SU-DHL-6 (cell line): Measurements from ENCODE around the gene TBPL1.

Experiments used
- CTCF ChIP-seq: fragments of 200-600 bp; sonication (generic); IDR thresholded peaks from one replicate; pipeline ENCODE4 v1.5.1; 2017; ENCODE audit warnings: antibody characterized with exemption, mild to moderate bottlenecking, low read length, moderate library complexity; ENCODE audit not compliant: insufficient read depth, poor library complexity, severe bottlenecking
- EZH2phosphoT487 ChIP-seq: fragments of 200-600 bp; sonication (generic), shearing (Covaris generic); conservative IDR thresholded peaks from 2 replicates; pipeline ENCODE4 v1.6.1; 2018; ENCODE audit warnings: mild to moderate bottlenecking, antibody characterized with exemption, low read length, moderate library complexity, mixed read lengths

- TF ChIP-seq CTCF (no peak), EZH2phosphoT487 (no peak)
These were observed 16.4 kb downstream of the TBPL1 start for GRCh38 chr6:133969285-133969920.
